ENCODE data around the gene C9orf43. TPM values are rescaled to one million over a fixed set of nuclear protein-coding genes. Genes with fewer than 3 reads are reported as not detected.

C9orf43 gene
- total and polyA plus RNA-seq, 2 experiments from 2014 or later: 0.63 to 1.1 TPM

- TF ChIP-seq ZNF114 (CRISPR knock-in tag; IDR thresholded peaks at IDR 0.05): no peak
- TF ChIP-seq, protein P1, sequence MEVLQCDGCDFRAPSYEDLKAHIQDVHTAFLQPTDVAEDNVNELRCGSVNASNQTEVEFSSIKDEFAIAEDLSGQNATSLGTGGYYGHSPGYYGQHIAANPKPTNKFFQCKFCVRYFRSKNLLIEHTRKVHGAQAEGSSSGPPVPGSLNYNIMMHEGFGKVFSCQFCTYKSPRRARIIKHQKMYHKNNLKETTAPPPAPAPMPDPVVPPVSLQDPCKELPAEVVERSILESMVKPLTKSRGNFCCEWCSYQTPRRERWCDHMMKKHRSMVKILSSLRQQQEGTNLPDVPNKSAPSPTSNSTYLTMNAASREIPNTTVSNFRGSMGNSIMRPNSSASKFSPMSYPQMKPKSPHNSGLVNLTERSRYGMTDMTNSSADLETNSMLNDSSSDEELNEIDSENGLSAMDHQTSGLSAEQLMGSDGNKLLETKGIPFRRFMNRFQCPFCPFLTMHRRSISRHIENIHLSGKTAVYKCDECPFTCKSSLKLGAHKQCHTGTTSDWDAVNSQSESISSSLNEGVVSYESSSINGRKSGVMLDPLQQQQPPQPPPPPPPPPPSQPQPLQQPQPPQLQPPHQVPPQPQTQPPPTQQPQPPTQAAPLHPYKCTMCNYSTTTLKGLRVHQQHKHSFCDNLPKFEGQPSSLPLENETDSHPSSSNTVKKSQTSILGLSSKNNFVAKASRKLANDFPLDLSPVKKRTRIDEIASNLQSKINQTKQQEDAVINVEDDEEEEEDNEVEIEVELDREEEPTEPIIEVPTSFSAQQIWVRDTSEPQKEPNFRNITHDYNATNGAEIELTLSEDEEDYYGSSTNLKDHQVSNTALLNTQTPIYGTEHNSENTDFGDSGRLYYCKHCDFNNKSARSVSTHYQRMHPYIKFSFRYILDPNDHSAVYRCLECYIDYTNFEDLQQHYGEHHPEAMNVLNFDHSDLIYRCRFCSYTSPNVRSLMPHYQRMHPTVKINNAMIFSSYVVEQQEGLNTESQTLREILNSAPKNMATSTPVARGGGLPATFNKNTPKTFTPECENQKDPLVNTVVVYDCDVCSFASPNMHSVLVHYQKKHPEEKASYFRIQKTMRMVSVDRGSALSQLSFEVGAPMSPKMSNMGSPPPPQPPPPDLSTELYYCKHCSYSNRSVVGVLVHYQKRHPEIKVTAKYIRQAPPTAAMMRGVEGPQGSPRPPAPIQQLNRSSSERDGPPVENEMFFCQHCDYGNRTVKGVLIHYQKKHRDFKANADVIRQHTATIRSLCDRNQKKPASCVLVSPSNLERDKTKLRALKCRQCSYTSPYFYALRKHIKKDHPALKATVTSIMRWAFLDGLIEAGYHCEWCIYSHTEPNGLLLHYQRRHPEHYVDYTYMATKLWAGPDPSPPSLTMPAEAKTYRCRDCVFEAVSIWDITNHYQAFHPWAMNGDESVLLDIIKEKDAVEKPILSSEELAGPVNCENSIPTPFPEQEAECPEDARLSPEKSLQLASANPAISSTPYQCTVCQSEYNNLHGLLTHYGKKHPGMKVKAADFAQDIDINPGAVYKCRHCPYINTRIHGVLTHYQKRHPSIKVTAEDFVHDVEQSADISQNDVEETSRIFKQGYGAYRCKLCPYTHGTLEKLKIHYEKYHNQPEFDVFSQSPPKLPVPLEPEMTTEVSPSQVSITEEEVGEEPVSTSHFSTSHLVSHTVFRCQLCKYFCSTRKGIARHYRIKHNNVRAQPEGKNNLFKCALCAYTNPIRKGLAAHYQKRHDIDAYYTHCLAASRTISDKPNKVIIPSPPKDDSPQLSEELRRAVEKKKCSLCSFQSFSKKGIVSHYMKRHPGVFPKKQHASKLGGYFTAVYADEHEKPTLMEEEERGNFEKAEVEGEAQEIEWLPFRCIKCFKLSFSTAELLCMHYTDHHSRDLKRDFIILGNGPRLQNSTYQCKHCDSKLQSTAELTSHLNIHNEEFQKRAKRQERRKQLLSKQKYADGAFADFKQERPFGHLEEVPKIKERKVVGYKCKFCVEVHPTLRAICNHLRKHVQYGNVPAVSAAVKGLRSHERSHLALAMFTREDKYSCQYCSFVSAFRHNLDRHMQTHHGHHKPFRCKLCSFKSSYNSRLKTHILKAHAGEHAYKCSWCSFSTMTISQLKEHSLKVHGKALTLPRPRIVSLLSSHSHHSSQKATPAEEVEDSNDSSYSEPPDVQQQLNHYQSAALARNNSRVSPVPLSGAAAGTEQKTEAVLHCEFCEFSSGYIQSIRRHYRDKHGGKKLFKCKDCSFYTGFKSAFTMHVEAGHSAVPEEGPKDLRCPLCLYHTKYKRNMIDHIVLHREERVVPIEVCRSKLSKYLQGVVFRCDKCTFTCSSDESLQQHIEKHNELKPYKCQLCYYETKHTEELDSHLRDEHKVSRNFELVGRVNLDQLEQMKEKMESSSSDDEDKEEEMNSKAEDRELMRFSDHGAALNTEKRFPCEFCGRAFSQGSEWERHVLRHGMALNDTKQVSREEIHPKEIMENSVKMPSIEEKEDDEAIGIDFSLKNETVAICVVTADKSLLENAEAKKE (CRISPR knock-in tag; IDR thresholded peaks at IDR 0.05): no peak
- TF ChIP-seq EZH2phosphoT487 (IDR thresholded peaks at IDR 0.05; ENCODE audit: unreplicated experiment): no peak
Measured at GRCh38 chr9:113449376-113449775, 38.8 kb downstream of the C9orf43 start (continued).

- H3F3A ChIP-seq (replicated peaks; ENCODE audit: low read depth): no peaks in the 10 kb centered on the region
- ATAC-seq (no peak), DNase-seq (ENCODE audit: low spot score) (no peak)
- no peaks in the 10 kb centered on the region for H3K9me2 ChIP-seq (ENCODE audit: insufficient read depth)
- no peak overlapping the region for H3K4me3 ChIP-seq
- H3K4me2 ChIP-seq: no peak overlapping the region
- Mint-ChIP-seq H3K4me3 (no peak overlapping the region), H3K9me3 (no peaks in the 10 kb centered on the region), H3K27me3 (ENCODE audit: insufficient read depth, low read depth, poor library complexity) (peaks cover 2% of the 10 kb centered on the region), H3K4me1 (peaks cover 24% of the 10 kb centered on the region), H3K36me3 (ENCODE audit: low read depth) (no peaks in the 10 kb centered on the region), H3K27ac (no peak overlapping the region)
- H4K20me1 ChIP-seq (replicated peaks; ENCODE audit: insufficient read depth): no peaks in the 10 kb centered on the region
- H2AFZ ChIP-seq: no peak overlapping the region
- H3K79me2 ChIP-seq (replicated peaks; ENCODE audit: insufficient read depth): no peaks in the 10 kb centered on the region
- H3K27me3 ChIP-seq (ENCODE audit: insufficient read depth): no peaks in the 10 kb centered on the region
- H3K27ac ChIP-seq (ENCODE audit: low read depth): no peak overlapping the region
- H3K36me3 ChIP-seq (ENCODE audit: insufficient read depth): no peaks in the 10 kb centered on the region
- peaks cover 8% of the 10 kb centered on the region for H3K4me1 ChIP-seq (ENCODE audit: insufficient read depth)
- TF ChIP-seq CREB1 (CRISPR knock-in tag; IDR thresholded peaks at IDR 0.05; ENCODE audit: low read depth) (no peak), REST (IDR thresholded peaks at IDR 0.05; ENCODE audit: unreplicated experiment) (no peak)
- TF ChIP-seq, protein P1 (CRISPR knock-in tag; IDR thresholded peaks at IDR 0.05): no peak
Measured at GRCh38 chr9:113452113-113452605, 41.6 kb downstream of the C9orf43 start.
